ENCODE measurements around the gene PAOX.

DNA sequence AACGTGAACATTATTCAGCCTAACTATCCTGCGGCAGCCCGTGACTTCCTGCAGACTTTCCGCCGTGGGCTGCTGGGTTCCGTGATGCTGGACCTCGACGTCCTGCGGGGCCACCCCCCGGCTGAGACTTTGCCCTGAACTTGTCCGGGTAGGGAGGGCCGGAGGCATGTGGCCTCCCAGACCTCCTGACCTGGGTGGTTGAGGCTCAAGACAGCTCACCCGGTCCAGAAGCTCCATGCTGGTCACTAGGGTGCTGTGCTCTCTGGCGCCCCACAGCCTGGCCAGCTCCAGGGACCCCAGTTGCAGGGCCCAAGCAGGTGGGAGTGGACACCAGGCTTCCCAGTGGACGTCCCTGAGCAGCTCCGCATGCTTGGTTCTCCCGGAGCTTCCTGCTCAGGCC is 41.0 kb downstream of the PAOX start:
- TF ChIP-seq, protein P1, sequence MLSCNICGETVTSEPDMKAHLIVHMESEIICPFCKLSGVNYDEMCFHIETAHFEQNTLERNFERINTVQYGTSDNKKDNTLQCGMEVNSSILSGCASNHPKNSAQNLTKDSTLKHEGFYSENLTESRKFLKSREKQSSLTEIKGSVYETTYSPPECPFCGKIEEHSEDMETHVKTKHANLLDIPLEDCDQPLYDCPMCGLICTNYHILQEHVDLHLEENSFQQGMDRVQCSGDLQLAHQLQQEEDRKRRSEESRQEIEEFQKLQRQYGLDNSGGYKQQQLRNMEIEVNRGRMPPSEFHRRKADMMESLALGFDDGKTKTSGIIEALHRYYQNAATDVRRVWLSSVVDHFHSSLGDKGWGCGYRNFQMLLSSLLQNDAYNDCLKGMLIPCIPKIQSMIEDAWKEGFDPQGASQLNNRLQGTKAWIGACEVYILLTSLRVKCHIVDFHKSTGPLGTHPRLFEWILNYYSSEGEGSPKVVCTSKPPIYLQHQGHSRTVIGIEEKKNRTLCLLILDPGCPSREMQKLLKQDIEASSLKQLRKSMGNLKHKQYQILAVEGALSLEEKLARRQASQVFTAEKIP (CRISPR knock-in tag; IDR thresholded peaks at IDR 0.05; ENCODE audit: borderline replicate concordance): no peak
- no peak for TF ChIP-seq ZNF841 (CRISPR knock-in tag; IDR thresholded peaks at IDR 0.05; ENCODE audit: borderline replicate concordance)
- TF ChIP-seq, protein P2, sequence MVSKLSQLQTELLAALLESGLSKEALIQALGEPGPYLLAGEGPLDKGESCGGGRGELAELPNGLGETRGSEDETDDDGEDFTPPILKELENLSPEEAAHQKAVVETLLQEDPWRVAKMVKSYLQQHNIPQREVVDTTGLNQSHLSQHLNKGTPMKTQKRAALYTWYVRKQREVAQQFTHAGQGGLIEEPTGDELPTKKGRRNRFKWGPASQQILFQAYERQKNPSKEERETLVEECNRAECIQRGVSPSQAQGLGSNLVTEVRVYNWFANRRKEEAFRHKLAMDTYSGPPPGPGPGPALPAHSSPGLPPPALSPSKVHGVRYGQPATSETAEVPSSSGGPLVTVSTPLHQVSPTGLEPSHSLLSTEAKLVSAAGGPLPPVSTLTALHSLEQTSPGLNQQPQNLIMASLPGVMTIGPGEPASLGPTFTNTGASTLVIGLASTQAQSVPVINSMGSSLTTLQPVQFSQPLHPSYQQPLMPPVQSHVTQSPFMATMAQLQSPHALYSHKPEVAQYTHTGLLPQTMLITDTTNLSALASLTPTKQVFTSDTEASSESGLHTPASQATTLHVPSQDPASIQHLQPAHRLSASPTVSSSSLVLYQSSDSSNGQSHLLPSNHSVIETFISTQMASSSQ (IDR thresholded peaks at IDR 0.05; ENCODE audit: low read depth): no peak
- TF ChIP-seq, protein P2 (CRISPR knock-in tag; IDR thresholded peaks at IDR 0.05; ENCODE audit: borderline replicate concordance): no peak
- TF ChIP-seq SIN3A (IDR thresholded peaks at IDR 0.05; ENCODE audit: borderline replicate concordance, low read depth, low read length): no peak
- no peak for TF ChIP-seq ZNF17 (CRISPR knock-in tag; IDR thresholded peaks at IDR 0.05)
- no peak for TF ChIP-seq NR2C2 (CRISPR knock-in tag; IDR thresholded peaks at IDR 0.05; ENCODE audit: borderline replicate concordance)
- TF ChIP-seq, protein P3, sequence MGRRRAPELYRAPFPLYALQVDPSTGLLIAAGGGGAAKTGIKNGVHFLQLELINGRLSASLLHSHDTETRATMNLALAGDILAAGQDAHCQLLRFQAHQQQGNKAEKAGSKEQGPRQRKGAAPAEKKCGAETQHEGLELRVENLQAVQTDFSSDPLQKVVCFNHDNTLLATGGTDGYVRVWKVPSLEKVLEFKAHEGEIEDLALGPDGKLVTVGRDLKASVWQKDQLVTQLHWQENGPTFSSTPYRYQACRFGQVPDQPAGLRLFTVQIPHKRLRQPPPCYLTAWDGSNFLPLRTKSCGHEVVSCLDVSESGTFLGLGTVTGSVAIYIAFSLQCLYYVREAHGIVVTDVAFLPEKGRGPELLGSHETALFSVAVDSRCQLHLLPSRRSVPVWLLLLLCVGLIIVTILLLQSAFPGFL (CRISPR knock-in tag; IDR thresholded peaks at IDR 0.05): no peak
- TF ChIP-seq ZNF839 (CRISPR knock-in tag; IDR thresholded peaks at IDR 0.05; ENCODE audit: borderline replicate concordance): no peak
- no peak for TF ChIP-seq ZNF709 (CRISPR knock-in tag; IDR thresholded peaks at IDR 0.05)
- no peak for TF ChIP-seq ZNF558 (CRISPR knock-in tag; IDR thresholded peaks at IDR 0.05; ENCODE audit: borderline replicate concordance)
- TF ChIP-seq GZF1 (CRISPR knock-in tag; IDR thresholded peaks at IDR 0.05): no peak
- TF ChIP-seq, protein P4, sequence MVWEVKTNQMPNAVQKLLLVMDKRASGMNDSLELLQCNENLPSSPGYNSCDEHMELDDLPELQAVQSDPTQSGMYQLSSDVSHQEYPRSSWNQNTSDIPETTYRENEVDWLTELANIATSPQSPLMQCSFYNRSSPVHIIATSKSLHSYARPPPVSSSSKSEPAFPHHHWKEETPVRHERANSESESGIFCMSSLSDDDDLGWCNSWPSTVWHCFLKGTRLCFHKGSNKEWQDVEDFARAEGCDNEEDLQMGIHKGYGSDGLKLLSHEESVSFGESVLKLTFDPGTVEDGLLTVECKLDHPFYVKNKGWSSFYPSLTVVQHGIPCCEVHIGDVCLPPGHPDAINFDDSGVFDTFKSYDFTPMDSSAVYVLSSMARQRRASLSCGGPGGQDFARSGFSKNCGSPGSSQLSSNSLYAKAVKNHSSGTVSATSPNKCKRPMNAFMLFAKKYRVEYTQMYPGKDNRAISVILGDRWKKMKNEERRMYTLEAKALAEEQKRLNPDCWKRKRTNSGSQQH (CRISPR knock-in tag; IDR thresholded peaks at IDR 0.05; ENCODE audit: low read depth): no peak

All from HepG2 (cell line).